CD4-positive, alpha-beta memory T cell (primary cell): ENCODE measurements around the gene KRTAP4-6. TPM values are rescaled to one million over a fixed set of nuclear protein-coding genes. Genes with fewer than 3 reads are reported as not detected.
"Not testable (repeated sequence)": the region's sequence is repeated elsewhere in the genome, so short reads cannot be mapped to it uniquely, and the experiment has no call there.

Source experiments
- CTCF ChIA-PET: fragments of 350-600 bp; sonication (Branson Sonifier 250); formaldehyde crosslinking; loops from one replicate; lab custom pipeline; 2021; ENCODE audit warnings: inconsistent platforms; ENCODE audit not compliant: partially characterized antibody; lab: Charles Lee
- POLR2A ChIA-PET: fragments of 350-600 bp; sonication (Branson Sonifier 250); formaldehyde crosslinking; loops from one replicate; lab custom pipeline; 2021; ENCODE audit not compliant: partially characterized antibody; lab: Charles Lee
- DNase-seq, 5 donors: peaks; one replicate each; pipeline versions ENCODE4 v3.0.0 to v3.0.0-alpha.2; 2020 to 2022; ENCODE audit warnings: mixed read lengths in 1 of 5
- H3K27ac ChIP-seq: one replicate; pipeline ENCODE4 v1.7.0; 2013; ENCODE audit warnings: low read depth, low read length
- H3K27me3 ChIP-seq: 2 replicates; pipeline ENCODE4 v1.7.0; 2013; ENCODE audit warnings: mild to moderate bottlenecking, low read length, moderate library complexity; ENCODE audit not compliant: insufficient read depth
- H3K36me3 ChIP-seq: 2 replicates; pipeline ENCODE4 v1.7.0; 2013; ENCODE audit warnings: mild to moderate bottlenecking, low read length, moderate library complexity; ENCODE audit not compliant: insufficient read depth
- H3K4me1 ChIP-seq: 2 replicates; pipeline ENCODE4 v1.7.0; 2013; ENCODE audit warnings: mild to moderate bottlenecking, low read length, moderate library complexity; ENCODE audit not compliant: insufficient read depth
- H3K4me3 ChIP-seq, 2 donors: one replicate each; pipeline ENCODE4 v1.7.0; 2013; ENCODE audit warnings: low read length in 2 of 2, mild to moderate bottlenecking in 1 of 2
- H3K9me3 ChIP-seq, 2 donors: one replicate each; pipeline ENCODE4 v1.7.0; 2013; ENCODE audit warnings: low read length in 2 of 2, control low read depth in 1 of 2; ENCODE audit not compliant: control insufficient read depth in 1 of 2
- H3K27ac Mint-ChIP-seq, 7 donors: one replicate each; pipeline ENCODE4 v1.8.0; 2020 to 2021; ENCODE audit warnings: mixed read lengths in 7 of 7, mild to moderate bottlenecking in 6 of 7, inconsistent platforms in 3 of 7, moderate library complexity in 3 of 7
- H3K27me3 Mint-ChIP-seq, 2 donors: one replicate each; pipeline ENCODE4 v1.8.0; 2020 to 2021; ENCODE audit warnings: mixed read lengths in 2 of 2
- H3K36me3 Mint-ChIP-seq, 2 donors: one replicate each; pipeline ENCODE4 v1.8.0; 2020 to 2021; ENCODE audit warnings: mixed read lengths in 2 of 2, inconsistent platforms in 1 of 2, mild to moderate bottlenecking in 1 of 2
- H3K4me1 Mint-ChIP-seq, 4 donors: one replicate each; pipeline ENCODE4 v1.8.0; 2020 to 2021; ENCODE audit warnings: mixed read lengths in 4 of 4, mild to moderate bottlenecking in 1 of 4
- H3K4me3 Mint-ChIP-seq, 8 donors: one replicate each; pipeline ENCODE4 v1.8.0; 2020 to 2021; ENCODE audit warnings: mixed read lengths in 8 of 8, mild to moderate bottlenecking in 7 of 8, moderate library complexity in 6 of 8, inconsistent platforms in 3 of 8
- H3K9me3 Mint-ChIP-seq, 8 donors: one replicate each; pipeline ENCODE4 v1.8.0; 2020 to 2021; ENCODE audit warnings: mixed read lengths in 8 of 8, mild to moderate bottlenecking in 5 of 8, inconsistent platforms in 3 of 8, moderate library complexity in 1 of 8
- intact Hi-C: fragments of 100-400 bp; cut with micrococcal nuclease; formaldehyde crosslinking; loops from one replicate; pipeline ENCODE4 v1.15.1; 2023
- polyA plus RNA-seq, 2 donors: library from polyadenylated mRNA; unstranded; fragments of 300-500 nt; fragmentation: Illumina TruSeq; gene quantifications; one replicate each; pipeline ENCODE4 v1.2.3, GENCODE V29; 2021
- total RNA-seq, 2 experiments: library from RNA; stranded (reverse); gene quantifications; one replicate each; pipeline ENCODE4 v1.2.3, GENCODE V29; 2021

KRTAP4-6 gene
- total and polyA plus RNA-seq, 4 experiments from 2014 or later: 0.24 TPM; not detected in 3

- Histone ChIP-seq H3K27ac (no peak overlapping the region), H3K27me3 (no peaks in the 10 kb centered on the region), H3K36me3 (no peaks in the 10 kb centered on the region), H3K4me1 (no peaks in the 10 kb centered on the region), H3K4me3 (no peak overlapping the region), H3K9me3 (no peaks in the 10 kb centered on the region)
- Mint-ChIP-seq H3K4me3 (no peak overlapping the region), H3K27me3 (peaks cover 0 to 3% of the 10 kb centered on the region in 2 donors), H3K27ac (peak overlapping the region in 1 of 7 donors; percentile 76), H3K36me3 (peaks cover 7 to 8% of the 10 kb centered on the region in 2 donors), H3K4me1 (peaks cover 0 to 1% (median 0%) of the 10 kb centered on the region in 4 donors), H3K9me3 (peaks cover 0 to 24% (median 13%) of the 10 kb centered on the region in 8 donors)
- POLR2A ChIA-PET: no interaction called here
- intact Hi-C loops: no loop called here
- CTCF ChIA-PET: interaction anchor here (1.3 kb wide), 1 partner anchor 175 kb away, joined by 4 read pairs; no protein-coding TSS in a partner anchor
- DNase-seq: no peak
These were observed 7.3 kb upstream of the KRTAP4-6 start for GRCh38 chr17:41147531-41148204.

GRCh38 chr17:41145261-41145660, 4.9 kb upstream of the KRTAP4-6 start:
- POLR2A ChIA-PET: no interaction called here
- H3K4me1 Mint-ChIP-seq: peaks cover 0 to 6% (median under 1%) of the 10 kb centered on the region in 4 donors
- Histone ChIP-seq H3K36me3 (no peaks in the 10 kb centered on the region), H3K9me3 (no peaks in the 10 kb centered on the region), H3K27me3 (no peaks in the 10 kb centered on the region), H3K27ac (no peak overlapping the region), H3K4me3 (no peak overlapping the region), H3K4me1 (no peaks in the 10 kb centered on the region)
- peaks cover 0 to 3% of the 10 kb centered on the region in 2 donors for H3K27me3 Mint-ChIP-seq
- peaks cover 0 to 38% (median 22%) of the 10 kb centered on the region in 8 donors for H3K9me3 Mint-ChIP-seq
- intact Hi-C loops: no loop called here
- H3K27ac Mint-ChIP-seq: no peak overlapping the region
- no peak overlapping the region for H3K4me3 Mint-ChIP-seq
- CTCF ChIA-PET: no interaction called here
- no peak for DNase-seq
- peaks cover 8 to 16% of the 10 kb centered on the region in 2 donors for H3K36me3 Mint-ChIP-seq

- no peak overlapping the region for H3K27ac ChIP-seq
- H3K27ac Mint-ChIP-seq: no peak overlapping the region
- CTCF ChIA-PET: no interaction called here
These were observed 4.5 kb upstream of the KRTAP4-6 start for GRCh38 chr17:41144846-41145245.

GRCh38 chr17:41141361-41141760, 1.0 kb upstream of the KRTAP4-6 start:
- H3K27me3 ChIP-seq: no peaks in the 10 kb centered on the region
- intact Hi-C loops: no loop called here
- Mint-ChIP-seq H3K4me3 (no peak overlapping the region), H3K36me3 (peaks cover 10 to 24% of the 10 kb centered on the region in 2 donors), H3K4me1 (peaks cover 0 to 11% (median 1%) of the 10 kb centered on the region in 4 donors), H3K9me3 (peaks cover 5 to 46% (median 30%) of the 10 kb centered on the region in 8 donors), H3K27ac (no peak overlapping the region), H3K27me3 (peaks cover 5 to 9% of the 10 kb centered on the region in 2 donors)
- no peaks in the 10 kb centered on the region for H3K4me1 ChIP-seq
- H3K27ac ChIP-seq: no peak overlapping the region
- POLR2A ChIA-PET: interaction anchor here (0.7 to 1.2 kb wide), 2 partner anchors 10 to 167 kb away, joined by 3 read pairs; no protein-coding TSS in a partner anchor
- H3K4me3 ChIP-seq: no peak overlapping the region
- H3K36me3 ChIP-seq: no peaks in the 10 kb centered on the region
- CTCF ChIA-PET: interaction anchor here (0.6 to 0.8 kb wide), 2 partner anchors 11 to 181 kb away, joined by 3 read pairs; no protein-coding TSS in a partner anchor
- DNase-seq: no peak
- no peaks in the 10 kb centered on the region for H3K9me3 ChIP-seq

More at GRCh38 chr17:41144846-41145245, 4.5 kb upstream of the KRTAP4-6 start:
- intact Hi-C loops: no loop called here
- H3K4me1 ChIP-seq: no peaks in the 10 kb centered on the region
- DNase-seq: no peak
- H3K36me3 ChIP-seq: no peaks in the 10 kb centered on the region
- POLR2A ChIA-PET: no interaction called here
- Mint-ChIP-seq H3K27me3 (peaks cover 0 to 3% of the 10 kb centered on the region in 2 donors), H3K4me1 (peaks cover 0 to 7% (median under 1%) of the 10 kb centered on the region in 4 donors), H3K9me3 (peaks cover 0 to 38% (median 22%) of the 10 kb centered on the region in 8 donors), H3K4me3 (no peak overlapping the region), H3K36me3 (peaks cover 8 to 16% of the 10 kb centered on the region in 2 donors)
- no peaks in the 10 kb centered on the region for H3K9me3 ChIP-seq
- H3K27me3 ChIP-seq: no peaks in the 10 kb centered on the region
- H3K4me3 ChIP-seq: no peak overlapping the region

GRCh38 chr17:41139865-41140264, 479 bp downstream of the KRTAP4-6 start:
- DNase-seq, H3K27me3 ChIP-seq, H3K27ac ChIP-seq, H3K4me3 Mint-ChIP-seq, H3K27me3 Mint-ChIP-seq, H3K4me1 ChIP-seq, intact Hi-C loops, H3K9me3 ChIP-seq, H3K4me3 ChIP-seq, CTCF ChIA-PET, H3K36me3 ChIP-seq: not testable (repeated sequence)
- POLR2A ChIA-PET: interaction anchor here (1.0 kb wide), 1 partner anchor 38 kb away, joined by 3 read pairs; the partner anchor contains the start of gene KRTAP4-2
- peak overlapping the region in 1 of 7 donors; percentile 4 for H3K27ac Mint-ChIP-seq
- H3K9me3 Mint-ChIP-seq: peaks cover 5 to 43% (median 30%) of the 10 kb centered on the region in 8 donors
- H3K4me1 Mint-ChIP-seq: peaks cover 0 to 11% (median 2%) of the 10 kb centered on the region in 4 donors
- peaks cover 10 to 24% of the 10 kb centered on the region in 2 donors for H3K36me3 Mint-ChIP-seq

GRCh38 chr17:41133880-41134735, 6.2 kb downstream of the KRTAP4-6 start:
- H3K36me3 Mint-ChIP-seq: peaks cover 0 to 4% of the 10 kb centered on the region in 2 donors
- peak overlapping the region in 4 of 7 donors; percentile 78 to 96 (median 94) for H3K27ac Mint-ChIP-seq
- H3K27me3 Mint-ChIP-seq: peaks cover 2 to 3% of the 10 kb centered on the region in 2 donors
- POLR2A ChIA-PET: interaction anchor here (1.1 to 1.7 kb wide), 6 partner anchors 10 to 555 kb away, joined by 3 to 13 read pairs (median 5); partner anchors contain the start of genes EIF1, KRTAP16-1 and KRTAP4-12
- peak in 2 of 5 donors; percentile 32 to 41 for DNase-seq
- CTCF ChIA-PET: interaction anchor here (1.9 to 2.6 kb wide), 2 partner anchors 174 to 188 kb away, joined by 5 to 11 read pairs; no protein-coding TSS in a partner anchor
- Histone ChIP-seq H3K36me3 (no peaks in the 10 kb centered on the region), H3K27ac (no peak overlapping the region), H3K9me3 (no peaks in the 10 kb centered on the region), H3K4me1 (peaks cover 22% of the 10 kb centered on the region), H3K27me3 (no peaks in the 10 kb centered on the region), H3K4me3 (no peak overlapping the region)
- H3K9me3 Mint-ChIP-seq: peaks cover 0 to 8% (median 6%) of the 10 kb centered on the region in 8 donors
- intact Hi-C loops: no loop called here
- H3K4me3 Mint-ChIP-seq: peak overlapping the region in 5 of 8 donors; percentile 18 to 85 (median 63)
- H3K4me1 Mint-ChIP-seq: peaks cover 0 to 47% (median 29%) of the 10 kb centered on the region in 4 donors
